GM18873 (cell line): Measurements from ENCODE around the gene TRNP1.
"Not testable (repeated sequence)": the region's sequence is repeated elsewhere in the genome, so short reads cannot be mapped to it uniquely, and the experiment has no call there.

ENCODE experiments used
- ATAC-seq: cut with Tn5 transposase; IDR thresholded peaks from one replicate; pipeline ENCODE4 v1.9.1; 2021; ENCODE audit warnings: mild to moderate bottlenecking, moderate library complexity, moderate number of reproducible peaks; ENCODE audit not compliant: unreplicated experiment, low FRiP score

TRNP1 gene, protein sequence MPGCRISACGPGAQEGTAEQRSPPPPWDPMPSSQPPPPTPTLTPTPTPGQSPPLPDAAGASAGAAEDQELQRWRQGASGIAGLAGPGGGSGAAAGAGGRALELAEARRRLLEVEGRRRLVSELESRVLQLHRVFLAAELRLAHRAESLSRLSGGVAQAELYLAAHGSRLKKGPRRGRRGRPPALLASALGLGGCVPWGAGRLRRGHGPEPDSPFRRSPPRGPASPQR

DNA sequence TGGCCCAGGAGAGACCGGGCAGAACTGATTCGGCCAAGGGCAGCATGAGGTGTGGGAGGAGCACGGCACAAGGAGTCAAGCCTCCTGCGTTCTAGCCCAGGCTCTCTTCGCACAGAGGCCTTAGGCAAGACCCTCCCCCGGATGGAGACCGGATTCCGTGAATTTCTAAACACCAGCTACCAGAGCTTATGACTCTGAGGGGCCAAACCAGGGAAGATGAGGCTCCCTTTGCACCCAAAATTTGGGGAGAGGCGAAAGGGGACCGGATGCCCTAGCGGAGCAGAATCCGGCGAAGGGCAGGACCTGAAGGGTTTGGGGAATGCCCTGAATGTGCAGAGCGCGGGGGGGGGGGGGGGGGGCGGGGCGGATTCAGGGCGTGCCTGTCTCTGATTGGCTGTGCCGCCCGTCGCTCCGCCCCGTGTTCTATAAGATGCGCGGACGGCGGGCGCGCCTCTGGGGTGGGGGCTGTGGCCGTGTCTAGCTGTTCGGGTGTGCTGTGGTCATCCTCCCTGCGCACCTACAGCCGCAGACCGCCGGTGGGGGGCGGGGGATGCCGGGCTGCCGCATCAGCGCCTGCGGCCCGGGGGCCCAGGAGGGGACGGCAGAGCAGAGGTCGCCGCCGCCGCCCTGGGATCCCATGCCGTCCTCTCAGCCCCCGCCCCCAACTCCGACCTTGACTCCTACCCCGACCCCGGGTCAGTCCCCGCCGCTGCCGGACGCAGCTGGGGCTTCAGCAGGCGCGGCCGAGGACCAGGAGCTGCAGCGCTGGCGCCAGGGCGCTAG lies at the start of gene TRNP1:
TSS of gene TRNP1 (plus strand) at position 456 of the 783 bp plus-strand sequence. CDS start at position 551, 95 bp downstream.
- no peak for ATAC-seq

DNA sequence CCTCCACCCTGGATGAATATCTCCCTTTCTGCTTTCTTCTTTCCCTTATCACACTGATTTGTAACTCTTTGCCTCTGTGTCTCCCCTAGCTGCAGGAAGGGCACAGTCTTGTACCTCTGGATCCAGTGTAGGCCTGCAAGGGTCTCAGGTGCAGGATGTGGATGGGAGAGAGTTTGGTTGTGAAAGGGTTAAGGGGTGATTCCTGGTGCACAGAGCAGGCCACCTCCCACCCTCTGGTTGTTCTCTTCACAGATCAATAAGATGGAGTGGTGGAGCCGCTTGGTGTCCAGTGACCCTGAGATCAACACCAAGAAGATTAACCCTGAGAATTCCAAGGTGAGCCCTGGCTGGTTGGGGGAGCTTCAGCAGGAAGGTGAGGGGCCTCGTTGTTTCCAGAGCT lies 48.4 kb upstream of the TRNP1 start:
- ATAC-seq = no peak

DNA sequence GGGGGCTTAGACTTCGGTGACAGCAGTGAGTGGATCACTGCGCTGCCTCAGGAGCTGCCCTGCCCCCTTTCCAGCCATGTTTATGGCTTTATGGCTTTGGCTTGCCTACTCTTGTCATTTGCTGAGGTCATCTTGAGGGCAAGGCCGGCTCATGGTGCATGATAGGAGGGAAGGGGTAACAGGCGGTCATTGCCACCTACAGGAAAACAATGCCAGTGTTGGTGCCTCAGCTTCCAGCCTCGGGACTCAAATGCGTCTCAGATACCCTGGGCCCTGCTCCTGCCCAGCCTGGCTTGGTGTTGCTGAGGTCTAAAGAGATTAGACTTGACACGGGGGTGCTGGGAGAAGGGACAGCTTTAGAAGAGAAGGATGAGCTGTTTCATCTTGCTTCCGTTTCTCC lies 47.8 kb upstream of the TRNP1 start:
- ATAC-seq = no peak

DNA sequence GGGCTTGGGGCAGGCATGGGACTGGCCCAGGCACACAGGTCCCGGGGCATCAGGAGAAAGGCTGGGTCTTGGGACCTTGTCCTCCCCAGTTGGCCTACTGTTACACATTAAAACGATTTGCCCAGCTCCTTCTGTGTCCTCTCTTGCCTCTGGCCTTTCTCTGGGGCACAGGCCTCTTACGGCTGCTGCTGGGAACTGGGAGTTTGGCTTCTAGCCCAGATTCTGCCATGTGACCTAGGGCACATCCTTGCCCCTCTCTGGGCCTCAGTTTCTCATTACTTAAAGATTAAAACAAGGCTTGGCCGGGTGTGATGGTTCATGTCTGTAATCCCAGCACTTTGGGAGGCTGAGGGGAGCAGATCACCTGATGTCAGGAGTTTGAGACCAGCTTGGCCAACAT lies 47.2 kb upstream of the TRNP1 start:
- no peak for ATAC-seq

DNA sequence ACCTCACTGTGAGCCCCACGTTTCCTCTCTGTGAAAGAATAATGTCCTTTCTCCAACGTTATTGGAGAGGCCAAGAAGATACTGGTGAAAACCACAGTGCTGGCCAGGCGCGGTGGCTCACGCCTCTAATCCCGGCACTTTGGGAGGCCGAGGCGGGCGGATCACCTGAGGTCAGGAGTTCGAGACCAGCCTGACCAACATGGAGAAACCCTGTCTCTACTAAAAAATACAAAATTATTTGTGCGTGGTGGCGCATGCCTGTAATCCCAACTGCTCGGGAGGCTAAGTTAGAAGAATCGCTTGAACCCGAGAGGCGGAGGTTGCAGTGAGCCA lies 44.8 kb upstream of the TRNP1 start:
- not testable (repeated sequence) for ATAC-seq

DNA sequence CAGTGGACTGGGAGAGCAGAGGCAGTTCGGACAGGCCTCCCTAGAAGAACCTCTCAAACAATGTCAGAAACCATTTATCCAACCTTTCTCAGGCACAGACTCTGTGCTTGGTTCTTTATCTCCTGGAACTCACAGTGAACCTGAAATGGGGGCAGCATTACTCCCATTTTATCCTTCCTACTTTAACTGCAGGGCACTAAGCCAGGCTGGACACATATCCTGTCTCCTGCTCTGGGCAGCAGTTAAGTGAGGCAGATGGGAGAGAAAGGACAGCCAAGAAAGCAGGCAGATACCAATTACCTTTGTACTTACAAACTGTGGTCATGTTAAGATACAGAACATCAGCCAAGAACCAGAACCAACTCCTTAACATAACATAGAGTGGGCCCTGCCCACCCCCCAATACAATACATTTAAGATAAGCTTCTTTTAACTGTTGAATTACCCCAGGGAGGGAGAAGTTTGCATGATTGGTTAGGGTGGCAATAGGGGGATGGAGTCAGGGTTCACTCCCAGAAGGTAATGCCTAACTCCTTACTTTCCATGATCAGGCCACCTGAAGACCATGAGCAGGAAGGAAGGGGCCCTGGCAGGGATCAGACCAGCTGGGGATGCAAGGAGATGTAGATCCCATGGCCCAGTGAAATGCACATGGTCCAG lies 44.1 kb upstream of the TRNP1 start:
- no peak for ATAC-seq

DNA sequence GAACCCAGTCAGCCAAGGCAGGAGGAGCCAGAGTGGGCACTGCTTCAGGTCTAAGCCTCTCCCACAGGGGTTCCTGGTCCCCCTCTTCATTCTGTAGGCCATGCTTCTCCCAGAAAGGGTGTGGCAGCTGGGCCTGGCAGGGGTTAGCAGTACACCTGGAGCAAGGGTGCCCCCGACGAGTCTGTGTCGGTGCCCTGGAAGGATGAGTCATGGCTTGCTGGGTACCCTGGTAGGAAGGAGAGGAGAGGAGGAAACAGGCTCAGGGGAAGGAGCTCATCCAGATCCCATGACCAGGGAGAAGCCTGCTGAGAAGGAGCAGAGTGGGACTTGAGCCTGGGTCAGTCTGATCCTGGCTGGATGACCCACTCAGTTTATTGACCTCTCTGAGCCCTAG lies 43.6 kb upstream of the TRNP1 start:
- ATAC-seq = no peak

DNA sequence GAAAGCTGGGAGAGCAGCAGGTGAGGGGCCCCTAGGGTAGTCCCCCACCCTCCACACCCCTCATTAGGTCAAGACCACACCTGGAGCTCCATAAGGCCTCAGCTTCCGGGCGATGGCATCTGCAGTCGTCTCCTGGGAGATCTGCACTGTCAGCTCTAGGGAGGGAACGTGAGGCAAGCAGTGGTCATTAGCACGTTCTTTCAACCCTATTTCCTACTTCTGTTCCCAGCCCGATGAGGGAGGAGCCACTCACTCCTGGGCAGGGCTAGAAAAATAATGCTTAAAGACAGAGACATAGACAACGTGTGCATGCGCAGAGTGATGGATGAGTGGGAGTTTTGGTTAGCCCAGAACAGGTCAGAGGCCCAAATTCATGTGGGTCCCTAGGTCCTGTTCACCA lies 42.9 kb upstream of the TRNP1 start:
- no peak for ATAC-seq

DNA sequence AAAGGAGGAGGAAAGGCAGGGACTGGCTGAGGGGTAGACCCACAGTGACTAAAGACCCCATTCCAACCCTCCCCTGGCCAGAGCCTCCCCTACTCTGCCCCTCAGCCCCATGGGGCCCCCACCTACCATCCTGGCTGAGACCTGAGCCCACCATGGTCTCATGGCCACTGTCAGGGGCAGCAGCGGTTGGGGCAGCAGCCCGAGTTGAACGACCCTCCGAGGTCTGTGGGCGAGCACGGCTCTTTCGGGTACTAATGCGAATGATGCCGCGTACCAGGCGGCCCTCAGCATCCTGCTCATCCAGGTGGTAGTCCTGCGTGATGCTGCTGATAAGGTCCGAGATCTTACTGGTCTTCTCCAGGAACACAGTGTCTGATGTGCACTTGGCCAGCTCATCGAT lies 42.3 kb upstream of the TRNP1 start:
- ATAC-seq = no peak

DNA sequence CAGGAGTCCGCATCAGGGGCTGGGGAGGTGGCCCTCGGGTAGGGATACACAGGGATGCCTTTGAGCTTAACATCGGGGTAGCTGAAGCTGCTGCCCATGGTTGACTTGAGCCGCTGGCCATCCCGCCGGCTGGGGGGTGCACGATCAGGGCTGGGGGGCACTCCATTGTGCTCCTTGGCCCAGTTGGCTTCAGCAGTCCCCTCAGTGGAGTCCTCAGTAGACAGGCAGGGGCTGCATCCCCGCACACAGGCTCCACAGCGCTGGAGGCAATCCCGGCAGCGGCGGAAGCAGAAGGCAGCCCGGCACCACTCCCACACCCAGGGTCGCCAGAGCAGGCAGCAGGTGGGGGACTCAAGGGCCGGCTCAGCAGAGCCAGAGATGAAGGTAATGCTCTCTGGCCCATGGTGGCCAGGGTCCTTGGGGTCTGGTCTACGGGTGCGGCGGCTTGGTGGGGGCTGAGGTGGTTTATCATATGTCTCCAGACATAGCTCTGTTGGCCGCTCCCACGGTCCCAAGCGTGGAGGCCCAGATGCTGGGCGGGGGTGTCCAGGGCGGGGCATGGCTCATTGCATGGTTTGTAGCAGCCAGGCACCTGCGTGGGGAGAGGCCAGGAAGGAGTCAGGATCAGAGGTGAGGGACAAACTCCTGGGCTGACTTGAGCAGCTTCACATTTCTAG lies 41.5 kb upstream of the TRNP1 start:
- no peak for ATAC-seq

DNA sequence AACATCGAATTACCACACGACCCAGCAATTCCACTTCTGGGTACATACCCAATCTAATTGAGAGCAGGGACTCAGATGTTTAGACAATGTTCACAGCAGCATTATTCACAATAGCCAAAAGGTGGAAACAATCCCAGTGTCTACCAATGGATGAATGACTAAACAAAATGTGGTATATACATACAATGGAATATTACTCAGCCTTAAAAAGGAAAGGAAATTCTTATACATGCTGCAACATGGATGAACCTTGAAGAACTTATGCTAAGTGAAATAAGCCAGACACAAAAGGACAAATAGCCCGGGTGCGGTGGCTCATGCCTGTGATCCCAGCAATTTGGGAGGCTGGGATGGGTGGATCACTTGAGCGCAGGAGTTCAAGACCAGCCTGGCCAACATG lies 40.1 kb upstream of the TRNP1 start:
- ATAC-seq = no peak

DNA sequence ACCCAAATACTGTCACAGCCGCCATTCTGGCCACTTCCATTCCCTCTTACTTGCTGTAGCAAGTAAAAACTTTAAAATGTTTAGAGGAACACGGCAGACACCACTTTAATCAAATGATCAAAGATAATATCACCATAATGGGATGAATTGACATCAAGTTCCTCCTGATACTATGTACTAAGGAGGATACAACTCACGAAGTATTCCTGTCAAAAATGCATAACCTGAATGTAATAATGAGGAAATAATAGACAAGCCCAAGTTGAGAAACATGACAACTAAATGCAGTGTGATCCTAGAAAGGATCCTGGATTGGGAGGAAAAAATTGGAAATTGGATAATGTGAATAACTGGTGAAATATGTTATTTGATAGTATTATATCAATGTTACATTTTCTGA lies 37.2 kb upstream of the TRNP1 start:
- no peak for ATAC-seq

DNA sequence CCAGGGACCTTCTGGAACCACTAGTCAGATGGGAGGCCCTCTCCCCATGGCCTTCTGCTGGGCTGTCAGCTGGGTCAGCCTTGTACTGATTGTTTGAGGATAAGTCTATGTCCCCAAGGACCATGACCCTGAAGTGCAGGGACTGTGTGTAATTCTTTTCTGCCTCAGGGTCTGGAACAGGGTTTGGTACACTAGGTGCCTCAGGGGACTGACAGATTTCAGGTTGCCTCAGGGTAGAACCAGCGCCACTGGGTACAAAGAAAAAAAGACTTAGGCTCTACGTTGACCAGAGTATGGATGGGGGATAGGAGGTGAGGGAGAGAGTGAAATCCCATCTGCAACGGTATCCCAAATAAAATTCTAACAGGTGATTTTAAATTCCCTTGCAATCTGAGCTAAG lies 36.2 kb upstream of the TRNP1 start:
- no peak for ATAC-seq

DNA sequence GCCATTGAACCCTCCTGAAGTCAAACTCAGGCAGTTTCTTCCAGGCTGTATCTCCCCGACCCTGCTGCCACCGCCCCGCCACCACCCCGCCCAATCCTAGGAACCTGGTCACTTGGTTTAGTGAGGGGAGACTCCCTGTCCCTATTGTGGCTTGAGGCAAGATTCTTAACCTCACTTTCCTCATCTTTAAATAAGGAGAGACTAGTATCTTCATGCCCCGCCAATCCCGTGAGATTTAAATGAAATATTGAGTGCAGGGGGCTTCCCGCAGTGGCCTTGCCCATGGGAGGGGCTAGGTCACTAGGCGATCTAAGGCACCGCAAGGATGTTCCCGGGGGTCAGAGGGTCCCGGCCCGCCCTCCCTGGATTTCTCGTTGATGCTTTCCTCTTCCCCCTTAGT lies 34.2 kb upstream of the TRNP1 start:
- ATAC-seq = no peak

DNA sequence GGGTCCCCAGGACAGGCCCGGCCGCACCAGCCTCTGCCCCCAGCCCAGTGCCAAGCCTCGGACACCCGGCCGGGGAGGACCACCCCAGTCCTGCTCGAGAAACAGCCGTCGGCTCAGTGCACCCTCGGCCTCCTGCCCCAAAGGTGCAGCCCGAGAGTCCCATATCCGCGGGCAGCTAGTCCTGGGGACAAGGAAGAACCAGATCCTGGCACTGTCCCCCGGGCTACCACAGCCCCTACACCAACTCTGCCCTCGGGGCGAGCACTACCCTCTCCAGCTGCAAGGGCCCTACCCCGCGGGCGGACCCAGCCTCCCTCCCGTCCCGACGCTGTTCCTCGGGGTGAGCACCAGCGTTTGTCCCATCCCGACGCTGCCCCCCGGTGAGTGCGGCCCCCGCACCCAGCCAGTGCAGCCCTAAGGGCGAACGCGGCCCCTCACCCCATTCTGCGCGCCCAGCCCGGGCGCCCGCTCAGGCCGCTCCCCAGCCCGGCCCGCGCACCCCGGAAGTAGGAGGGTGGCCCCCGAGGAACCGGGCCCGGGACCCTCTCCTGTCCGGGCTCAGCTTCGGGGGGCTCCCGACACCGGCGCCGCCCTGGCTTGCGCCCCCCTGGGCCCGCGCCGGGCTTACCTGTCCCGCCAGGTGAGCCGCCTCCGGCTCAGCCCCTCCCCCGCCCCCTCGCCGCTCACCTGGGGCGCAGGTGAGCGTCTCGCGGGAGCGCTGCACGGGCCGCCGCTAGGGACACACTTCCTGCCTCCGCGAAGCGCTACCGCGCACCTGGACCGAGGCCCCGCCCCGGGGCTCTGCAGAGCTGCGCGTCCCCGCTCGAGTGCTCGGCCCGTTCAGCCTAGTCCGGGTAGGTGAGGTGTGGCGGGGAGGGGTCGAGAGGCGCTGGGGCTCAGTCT lies 33.5 kb upstream of the TRNP1 start, which contains the start of gene KDF1:
TSS of gene KDF1 (minus strand) at position 747 of the 903 bp plus-strand sequence. CDS start 8,088 bp downstream, outside the sequence.
- ATAC-seq = no peak

DNA sequence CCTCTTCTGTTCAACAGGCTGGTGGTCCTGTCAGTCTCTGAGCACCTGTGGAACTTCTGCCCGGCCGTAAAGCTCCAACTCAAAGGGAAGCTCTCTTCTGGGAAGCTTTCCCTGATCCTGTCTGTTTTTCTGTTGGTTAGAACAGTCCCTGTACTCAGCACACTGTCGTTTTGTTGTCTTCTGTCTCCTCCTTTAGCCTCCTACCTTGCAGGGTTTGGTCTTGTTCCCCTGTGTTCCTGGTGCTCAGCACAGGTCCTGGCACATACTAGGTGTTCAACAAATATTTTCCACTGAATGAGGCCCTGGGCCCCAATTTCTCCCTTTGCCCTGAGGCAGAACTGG lies 32.9 kb upstream of the TRNP1 start:
- ATAC-seq = no peak

DNA sequence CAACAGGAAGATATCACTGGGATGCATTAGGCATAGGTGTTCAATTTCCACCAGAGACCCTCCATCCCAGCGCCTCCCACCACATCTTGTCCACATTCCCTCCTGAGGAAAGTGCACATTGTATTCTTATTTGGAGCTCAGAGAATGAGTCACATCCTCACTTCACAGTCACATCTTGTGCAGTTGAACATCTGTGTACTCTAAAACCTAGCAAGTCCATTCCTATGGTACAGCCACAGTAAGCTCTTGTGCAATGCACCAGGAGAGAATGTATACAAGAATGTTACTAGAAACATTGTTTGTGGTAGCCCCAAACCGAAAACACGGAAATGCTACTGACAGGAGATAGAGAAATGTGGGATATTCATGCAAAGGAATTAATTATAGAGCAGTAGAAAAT lies 31.7 kb upstream of the TRNP1 start:
- no peak for ATAC-seq

DNA sequence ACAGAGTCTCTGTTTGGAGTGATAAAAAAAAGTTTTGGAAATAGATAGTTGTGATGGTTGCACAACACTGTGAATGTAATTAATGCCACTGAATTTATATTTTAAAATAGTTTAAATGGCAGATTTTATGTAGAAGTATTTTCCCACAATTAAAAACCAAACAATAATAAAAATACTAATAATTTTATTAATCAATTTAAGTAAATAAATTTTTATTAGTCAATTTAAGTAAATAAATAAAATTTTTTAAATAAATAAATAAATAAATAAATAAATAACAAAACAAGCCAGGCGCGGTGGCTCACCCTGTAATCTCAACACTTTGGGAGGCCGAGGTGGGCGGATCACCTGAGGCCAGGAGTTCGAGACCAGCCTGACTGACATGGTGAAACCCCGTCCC lies 28.3 kb upstream of the TRNP1 start:
- no peak for ATAC-seq

DNA sequence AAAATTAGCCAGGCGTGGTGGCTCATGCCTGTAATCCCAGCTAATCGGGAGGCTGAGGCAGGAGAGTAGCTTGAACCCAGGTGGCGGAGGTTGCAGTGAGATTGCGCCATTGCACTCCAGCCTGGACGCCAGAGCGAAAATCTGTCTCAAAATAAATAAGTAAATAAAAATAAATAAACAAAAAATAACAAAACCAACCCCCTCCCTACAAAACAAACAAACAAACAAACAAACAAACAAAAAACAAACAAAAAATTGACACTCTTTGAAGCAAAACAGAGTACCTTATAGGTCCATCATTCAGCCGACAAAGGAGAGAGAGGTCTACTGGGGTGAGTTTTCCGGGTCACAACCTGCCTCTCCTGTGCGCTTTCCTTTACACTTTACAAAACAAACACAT lies 27.9 kb upstream of the TRNP1 start:
- no peak for ATAC-seq

DNA sequence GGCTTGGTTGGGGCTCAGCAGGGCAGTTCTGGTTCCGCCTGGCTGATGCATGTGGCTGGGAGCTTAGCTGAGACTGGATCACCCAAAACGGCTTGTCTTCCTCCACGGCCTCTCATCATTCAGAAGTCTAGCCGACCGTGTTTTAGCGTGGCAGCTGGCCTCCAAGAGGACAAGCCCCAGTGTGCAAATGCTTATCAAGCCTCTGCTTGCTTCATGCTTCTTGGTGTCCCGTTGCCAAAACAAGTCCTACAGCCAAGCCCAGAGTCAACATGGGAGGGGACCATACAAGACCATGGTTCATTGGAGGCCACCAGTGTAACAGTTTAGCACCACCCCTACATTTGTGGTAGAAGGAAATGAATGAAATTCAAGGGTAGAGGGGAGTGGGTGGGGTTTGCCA lies 22.7 kb upstream of the TRNP1 start:
- no peak for ATAC-seq
